ENCODE measurements around the gene TRAPPC12. TPM values are rescaled to one million over a fixed set of nuclear protein-coding genes. Genes with fewer than 3 reads are reported as not detected.

The TRAPPC12 gene
- total RNA-seq, 1 donor from 2014 or later, result 98.7 TPM

DNA sequence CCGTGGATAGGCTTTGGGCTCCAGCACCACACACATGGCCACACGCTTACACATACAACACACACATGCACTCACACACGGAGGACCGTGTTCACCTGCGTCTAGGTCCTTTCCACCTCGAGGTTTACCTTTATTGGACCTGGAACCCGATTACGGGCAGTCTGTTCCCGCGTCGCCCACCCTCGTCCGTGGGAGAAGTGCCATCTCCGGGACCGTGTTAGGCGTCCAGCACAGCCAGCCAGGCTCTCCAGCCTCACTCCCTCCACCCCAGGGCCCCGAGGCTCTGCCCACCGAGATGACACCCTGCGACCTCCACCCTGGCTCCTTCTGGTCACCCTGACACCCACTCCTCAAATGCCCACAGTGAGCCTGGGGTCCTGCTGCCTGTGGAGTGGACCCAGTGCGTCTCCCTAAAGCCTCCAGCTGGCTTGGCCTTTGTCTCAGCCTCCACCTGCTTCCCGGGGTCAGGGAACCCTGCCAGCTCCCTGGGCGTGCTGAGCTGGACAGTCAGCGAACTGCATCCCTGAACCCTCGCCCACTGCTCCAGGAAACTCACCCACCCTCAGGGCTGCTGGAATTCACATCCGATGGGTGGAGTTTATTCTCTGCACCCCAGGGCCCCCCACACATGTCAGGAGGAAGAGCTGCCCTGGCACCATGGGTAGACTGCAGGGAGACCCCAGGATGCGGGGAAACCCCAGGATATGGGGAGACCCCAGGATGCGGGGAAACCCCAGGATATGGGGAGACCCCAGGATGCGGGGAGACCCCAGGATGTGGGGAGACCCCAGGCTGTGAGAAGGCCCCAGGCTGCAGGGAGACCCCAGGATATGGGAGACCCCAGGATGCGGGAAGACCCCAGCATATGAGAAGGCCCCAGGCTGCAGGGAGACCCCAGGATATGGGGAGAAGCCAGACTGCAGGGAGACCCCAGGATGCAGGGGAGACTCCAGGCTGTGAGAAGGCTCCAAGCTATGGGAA, 106.8 kb downstream of the TRAPPC12 start:
- no peak for DNase-seq (ENCODE audit: extremely low spot score, unreplicated experiment)
- H3K27me3 Mint-ChIP-seq, result no peaks in the 10 kb centered on the region
- H3K36me3 Mint-ChIP-seq, result peaks cover 6% of the 10 kb centered on the region
- no peaks in the 10 kb centered on the region for H3K4me1 Mint-ChIP-seq (ENCODE audit: unreplicated experiment)
- no peak overlapping the region for H3K27ac Mint-ChIP-seq
- no peaks in the 10 kb centered on the region for H3K9me3 Mint-ChIP-seq
- TF ChIP-seq, protein P1, sequence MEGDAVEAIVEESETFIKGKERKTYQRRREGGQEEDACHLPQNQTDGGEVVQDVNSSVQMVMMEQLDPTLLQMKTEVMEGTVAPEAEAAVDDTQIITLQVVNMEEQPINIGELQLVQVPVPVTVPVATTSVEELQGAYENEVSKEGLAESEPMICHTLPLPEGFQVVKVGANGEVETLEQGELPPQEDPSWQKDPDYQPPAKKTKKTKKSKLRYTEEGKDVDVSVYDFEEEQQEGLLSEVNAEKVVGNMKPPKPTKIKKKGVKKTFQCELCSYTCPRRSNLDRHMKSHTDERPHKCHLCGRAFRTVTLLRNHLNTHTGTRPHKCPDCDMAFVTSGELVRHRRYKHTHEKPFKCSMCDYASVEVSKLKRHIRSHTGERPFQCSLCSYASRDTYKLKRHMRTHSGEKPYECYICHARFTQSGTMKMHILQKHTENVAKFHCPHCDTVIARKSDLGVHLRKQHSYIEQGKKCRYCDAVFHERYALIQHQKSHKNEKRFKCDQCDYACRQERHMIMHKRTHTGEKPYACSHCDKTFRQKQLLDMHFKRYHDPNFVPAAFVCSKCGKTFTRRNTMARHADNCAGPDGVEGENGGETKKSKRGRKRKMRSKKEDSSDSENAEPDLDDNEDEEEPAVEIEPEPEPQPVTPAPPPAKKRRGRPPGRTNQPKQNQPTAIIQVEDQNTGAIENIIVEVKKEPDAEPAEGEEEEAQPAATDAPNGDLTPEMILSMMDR (conservative IDR thresholded peaks at IDR 0.05), result no peak
- H3K4me3 Mint-ChIP-seq, result no peak overlapping the region

DNA sequence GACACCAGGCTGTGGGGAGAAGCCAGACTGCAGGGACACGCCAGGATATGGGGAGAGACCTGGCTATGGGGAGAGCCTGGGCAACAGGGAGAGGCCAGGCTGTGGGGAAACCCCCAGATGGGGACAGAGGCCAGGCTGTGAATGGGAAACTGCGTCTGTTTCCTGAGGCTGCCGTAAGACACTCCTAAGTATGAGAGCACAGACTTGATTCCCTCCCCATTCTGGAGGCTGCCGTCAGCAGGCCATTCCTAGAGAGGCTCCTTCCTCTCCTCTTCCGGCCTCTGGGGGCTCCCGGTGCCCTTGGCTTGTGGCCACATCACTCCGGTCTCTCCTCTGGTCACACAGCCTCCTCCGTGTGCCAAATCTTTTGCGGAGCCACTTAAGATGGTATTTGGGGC, 107.5 kb downstream of the TRAPPC12 start:
- Mint-ChIP-seq H3K36me3 (peaks cover 6% of the 10 kb centered on the region), H3K27ac (no peak overlapping the region), H3K4me1 (ENCODE audit: unreplicated experiment) (no peaks in the 10 kb centered on the region), H3K9me3 (no peaks in the 10 kb centered on the region), H3K27me3 (no peaks in the 10 kb centered on the region), H3K4me3 (no peak overlapping the region)
- no peak for DNase-seq (ENCODE audit: extremely low spot score, unreplicated experiment)
- TF ChIP-seq, protein P1 (conservative IDR thresholded peaks at IDR 0.05), result no peak

DNA sequence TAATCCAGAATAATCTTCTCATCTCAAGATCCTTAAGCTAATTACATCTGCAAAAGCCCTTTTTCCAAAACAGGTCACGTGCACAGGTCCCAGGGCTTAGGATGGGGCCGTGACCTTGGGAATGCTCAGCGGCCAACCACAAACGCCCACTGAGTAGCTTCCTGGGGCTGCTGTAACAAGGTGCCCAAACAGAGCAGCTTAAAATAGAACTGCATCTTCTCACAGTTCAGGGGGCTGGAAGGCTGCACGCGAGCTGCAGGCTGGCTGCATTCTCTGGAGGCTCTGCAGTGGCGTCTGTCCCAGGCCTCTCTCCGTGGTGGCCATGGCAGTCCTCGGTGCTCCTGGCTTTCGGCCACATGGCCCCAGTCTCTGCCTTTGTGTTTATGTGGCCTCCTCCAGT, 107.9 kb downstream of the TRAPPC12 start:
- no peak for DNase-seq (ENCODE audit: extremely low spot score, unreplicated experiment)
- H3K4me3 Mint-ChIP-seq, result no peak overlapping the region
- peaks cover 6% of the 10 kb centered on the region for H3K36me3 Mint-ChIP-seq
- H3K27me3 Mint-ChIP-seq, result no peaks in the 10 kb centered on the region
- H3K4me1 Mint-ChIP-seq (ENCODE audit: unreplicated experiment), result no peaks in the 10 kb centered on the region
- TF ChIP-seq, protein P1 (conservative IDR thresholded peaks at IDR 0.05), result no peak
- H3K27ac Mint-ChIP-seq, result no peak overlapping the region
- H3K9me3 Mint-ChIP-seq, result no peaks in the 10 kb centered on the region

DNA sequence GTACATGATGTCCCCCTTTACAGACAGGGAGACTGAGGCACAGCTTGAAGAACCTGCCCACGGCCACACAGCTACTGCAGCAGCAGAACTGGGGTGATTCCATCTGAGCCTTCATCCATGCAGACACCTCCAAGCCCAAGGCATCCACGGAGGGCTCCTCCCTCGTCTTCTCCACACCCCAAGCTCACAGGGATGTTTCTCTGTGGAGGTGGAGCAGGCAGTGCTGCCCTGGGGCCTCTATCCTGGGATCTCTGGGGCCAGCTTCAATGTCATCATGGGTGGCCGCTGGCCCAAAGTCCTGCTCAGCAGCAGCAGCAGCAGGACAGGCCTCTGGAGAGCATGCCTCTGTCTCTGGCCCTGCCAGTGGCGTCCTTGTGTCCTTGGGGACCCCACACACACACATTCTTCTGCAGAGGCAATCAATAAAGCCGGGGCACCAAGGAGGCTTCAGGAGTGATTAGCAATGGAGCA, 108.6 kb downstream of the TRAPPC12 start:
- Mint-ChIP-seq H3K36me3 (peaks cover 6% of the 10 kb centered on the region), H3K4me1 (ENCODE audit: unreplicated experiment) (no peaks in the 10 kb centered on the region), H3K27me3 (no peaks in the 10 kb centered on the region), H3K27ac (no peak overlapping the region), H3K9me3 (no peaks in the 10 kb centered on the region), H3K4me3 (no peak overlapping the region)
- TF ChIP-seq, protein P1 (conservative IDR thresholded peaks at IDR 0.05), result no peak
- DNase-seq (ENCODE audit: extremely low spot score, unreplicated experiment), result no peak

DNA sequence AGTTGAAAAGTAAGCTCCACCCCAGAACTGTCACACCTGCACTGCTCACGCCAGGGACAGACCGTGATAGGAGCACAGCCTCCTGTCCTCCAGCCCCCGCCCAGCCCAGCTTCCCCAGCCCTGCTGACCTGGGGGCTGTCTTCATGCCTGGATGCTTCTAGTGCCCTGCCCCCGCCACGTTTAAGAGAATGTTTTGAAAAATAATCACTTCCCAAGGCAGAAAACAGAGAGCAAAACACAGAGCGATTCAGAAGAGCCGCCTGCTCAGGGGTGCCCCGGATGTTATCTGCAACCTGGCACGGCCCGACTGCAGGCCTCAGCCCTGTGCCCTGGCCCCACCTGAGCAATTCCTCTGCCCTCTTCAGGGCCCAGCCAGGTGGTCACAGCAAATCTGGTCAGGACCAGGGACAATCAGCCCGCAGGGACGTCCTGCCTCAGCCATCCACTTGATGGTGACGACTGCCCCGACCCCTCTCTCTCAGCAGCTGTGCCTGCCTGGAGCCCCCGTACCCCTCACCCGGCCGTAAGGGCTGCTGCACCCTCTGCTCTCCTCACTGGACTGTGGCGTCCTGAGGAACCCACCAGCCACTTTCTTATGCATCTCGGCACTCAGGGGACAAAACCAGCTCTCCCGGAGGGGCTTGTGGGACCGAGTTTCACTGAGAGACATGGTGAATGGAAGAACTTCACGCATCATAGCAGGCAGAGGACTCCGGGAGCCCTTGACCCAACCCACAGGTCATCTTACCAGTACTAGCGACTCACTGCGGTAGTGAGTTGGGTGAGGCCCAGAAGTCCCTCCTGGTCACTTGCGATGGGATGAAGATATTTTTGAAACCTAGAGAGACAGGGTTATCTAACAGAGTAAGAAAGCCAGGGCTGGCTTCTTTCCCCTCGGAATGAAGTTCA, 109.6 kb downstream of the TRAPPC12 start:
- Mint-ChIP-seq H3K27ac (peak overlapping the region; percentile 67), H3K4me1 (ENCODE audit: unreplicated experiment) (peaks cover 8% of the 10 kb centered on the region), H3K9me3 (no peaks in the 10 kb centered on the region), H3K27me3 (no peaks in the 10 kb centered on the region), H3K4me3 (no peak overlapping the region), H3K36me3 (peaks cover 6% of the 10 kb centered on the region)
- no peak for DNase-seq (ENCODE audit: extremely low spot score, unreplicated experiment)
- TF ChIP-seq, protein P1 (conservative IDR thresholded peaks at IDR 0.05), result no peak

Data from type B pancreatic cell (in vitro differentiated cells).